ENCODE results near the gene ANO3.

DNA sequence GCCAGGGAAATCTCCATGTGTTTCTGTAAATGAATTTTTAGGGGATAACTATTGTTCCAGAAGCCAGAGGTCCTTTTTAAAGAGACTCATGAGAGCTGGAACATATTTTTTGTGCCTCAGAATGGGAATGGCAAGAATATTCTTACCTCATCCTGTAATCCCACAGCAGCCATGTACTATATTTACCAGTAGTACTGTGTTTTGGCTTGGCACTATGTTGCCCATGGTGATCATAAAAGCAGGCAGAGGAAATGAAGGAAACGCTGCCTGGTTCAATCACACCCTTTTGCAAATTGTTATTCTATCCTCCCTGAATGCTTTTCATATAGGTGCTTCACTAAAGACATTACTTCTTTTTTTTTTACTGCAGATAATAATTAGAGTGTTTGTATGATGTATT is 81.0 kb downstream of the ANO3 start:
- TF ChIP-seq, protein P1, sequence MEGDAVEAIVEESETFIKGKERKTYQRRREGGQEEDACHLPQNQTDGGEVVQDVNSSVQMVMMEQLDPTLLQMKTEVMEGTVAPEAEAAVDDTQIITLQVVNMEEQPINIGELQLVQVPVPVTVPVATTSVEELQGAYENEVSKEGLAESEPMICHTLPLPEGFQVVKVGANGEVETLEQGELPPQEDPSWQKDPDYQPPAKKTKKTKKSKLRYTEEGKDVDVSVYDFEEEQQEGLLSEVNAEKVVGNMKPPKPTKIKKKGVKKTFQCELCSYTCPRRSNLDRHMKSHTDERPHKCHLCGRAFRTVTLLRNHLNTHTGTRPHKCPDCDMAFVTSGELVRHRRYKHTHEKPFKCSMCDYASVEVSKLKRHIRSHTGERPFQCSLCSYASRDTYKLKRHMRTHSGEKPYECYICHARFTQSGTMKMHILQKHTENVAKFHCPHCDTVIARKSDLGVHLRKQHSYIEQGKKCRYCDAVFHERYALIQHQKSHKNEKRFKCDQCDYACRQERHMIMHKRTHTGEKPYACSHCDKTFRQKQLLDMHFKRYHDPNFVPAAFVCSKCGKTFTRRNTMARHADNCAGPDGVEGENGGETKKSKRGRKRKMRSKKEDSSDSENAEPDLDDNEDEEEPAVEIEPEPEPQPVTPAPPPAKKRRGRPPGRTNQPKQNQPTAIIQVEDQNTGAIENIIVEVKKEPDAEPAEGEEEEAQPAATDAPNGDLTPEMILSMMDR (IDR thresholded peaks at IDR 0.05) = no peak
- TF ChIP-seq POLR2A (IDR thresholded peaks at IDR 0.05) = no peak
